GM13976 (cell line): ENCODE measurements around the gene MCM9.

Source experiments
- DNase-seq: peaks from one replicate; pipeline ENCODE4 v3.0.0; 2012; ENCODE audit warnings: low spot score
- CTCF ChIP-seq: IDR thresholded peaks from 2 replicates; pipeline ENCODE4 v1.5.1; 2012; ENCODE audit warnings: borderline replicate concordance, mild to moderate bottlenecking; ENCODE audit not compliant: insufficient read depth; ENCODE audit errors: extremely low read depth, missing control alignments, control extremely low read depth
- in situ Hi-C: fragments of 300-500 bp; cut with MboI; formaldehyde crosslinking; loops from one replicate; pipeline ENCODE4 v1.12.0; 2022; ENCODE audit warnings: low sequenced_read_pairs, mixed read lengths, inconsistent platforms; ENCODE audit not compliant: unreplicated experiment

MCM9 gene

GRCh38 chr6:118908441-118908840 lies 26.5 kb downstream of the MCM9 start:
- in situ Hi-C loops, result no loop called here
- no peak for TF ChIP-seq CTCF
- DNase-seq, result no peak

GRCh38 chr6:118905851-118906250 lies 29.1 kb downstream of the MCM9 start:
- in situ Hi-C loops, result no loop called here
- no peak for TF ChIP-seq CTCF
- DNase-seq, result no peak

- in situ Hi-C loops, result no loop called here
- no peak for DNase-seq
- TF ChIP-seq CTCF, result no peak
Measured at GRCh38 chr6:118905084-118905483, 29.9 kb downstream of the MCM9 start.

GRCh38 chr6:118903691-118904090 lies 31.3 kb downstream of the MCM9 start:
- in situ Hi-C loops, result no loop called here
- no peak for TF ChIP-seq CTCF
- no peak for DNase-seq

GRCh38 chr6:118903138-118903537 lies 31.8 kb downstream of the MCM9 start:
- DNase-seq, result no peak
- in situ Hi-C loops, result no loop called here
- no peak for TF ChIP-seq CTCF

GRCh38 chr6:118902726-118903125 lies 32.2 kb downstream of the MCM9 start:
- no peak for DNase-seq
- no peak for TF ChIP-seq CTCF
- in situ Hi-C loops, result no loop called here

- in situ Hi-C loops, result no loop called here
- TF ChIP-seq CTCF, result no peak
- no peak for DNase-seq
Measured at GRCh38 chr6:118899948-118900347, 35.0 kb downstream of the MCM9 start.
